HepG2 (cell line): Measurements from ENCODE around the gene GALNT18.

Source experiments
- HDAC2 ChIP-seq: sonication (generic); formaldehyde crosslinking; IDR thresholded peaks from 2 replicates; pipeline ENCODE4 v1.4.0; 2020; ENCODE audit warnings: missing genetic modification reagents
- RNF2 ChIP-seq: fragments of 450-650 bp; conservative IDR thresholded peaks from 2 replicates; pipeline ENCODE4 v1.6.1; 2016; ENCODE audit warnings: low read depth
- ZMYM2 ChIP-seq: sonication (generic); formaldehyde crosslinking; IDR thresholded peaks from 2 replicates; pipeline ENCODE4 v1.8.0; 2022; ENCODE audit warnings: mild to moderate bottlenecking, missing genetic modification reagents

- TF ChIP-seq RNF2 (no peak), ZMYM2 (CRISPR knock-in tag) (no peak), HDAC2 (CRISPR knock-in tag) (no peak)
These were observed 311.9 kb downstream of the GALNT18 start for GRCh38 chr11:11309906-11310305.
